ENCODE measurements around the gene VEGFC.

DNA sequence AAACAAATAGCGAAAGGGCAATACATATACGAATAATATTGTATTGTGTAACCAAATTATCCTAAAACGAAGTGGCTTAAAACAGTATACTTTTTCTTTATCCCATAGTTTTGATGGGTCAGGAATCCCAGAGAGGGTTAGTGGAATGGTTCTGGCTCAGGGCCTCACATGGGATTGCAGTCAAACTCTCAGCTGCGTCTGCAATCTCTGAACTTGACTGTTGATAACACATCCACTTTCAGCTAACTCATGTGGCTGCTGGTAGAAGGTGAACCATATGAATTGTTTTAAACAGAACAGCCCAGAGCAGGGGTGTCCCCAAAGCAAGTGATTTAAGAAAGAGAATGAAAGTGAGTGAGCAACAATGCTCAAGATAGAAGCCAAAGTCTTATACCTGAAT is 127.8 kb downstream of the VEGFC start:
- TF ChIP-seq, protein P1, sequence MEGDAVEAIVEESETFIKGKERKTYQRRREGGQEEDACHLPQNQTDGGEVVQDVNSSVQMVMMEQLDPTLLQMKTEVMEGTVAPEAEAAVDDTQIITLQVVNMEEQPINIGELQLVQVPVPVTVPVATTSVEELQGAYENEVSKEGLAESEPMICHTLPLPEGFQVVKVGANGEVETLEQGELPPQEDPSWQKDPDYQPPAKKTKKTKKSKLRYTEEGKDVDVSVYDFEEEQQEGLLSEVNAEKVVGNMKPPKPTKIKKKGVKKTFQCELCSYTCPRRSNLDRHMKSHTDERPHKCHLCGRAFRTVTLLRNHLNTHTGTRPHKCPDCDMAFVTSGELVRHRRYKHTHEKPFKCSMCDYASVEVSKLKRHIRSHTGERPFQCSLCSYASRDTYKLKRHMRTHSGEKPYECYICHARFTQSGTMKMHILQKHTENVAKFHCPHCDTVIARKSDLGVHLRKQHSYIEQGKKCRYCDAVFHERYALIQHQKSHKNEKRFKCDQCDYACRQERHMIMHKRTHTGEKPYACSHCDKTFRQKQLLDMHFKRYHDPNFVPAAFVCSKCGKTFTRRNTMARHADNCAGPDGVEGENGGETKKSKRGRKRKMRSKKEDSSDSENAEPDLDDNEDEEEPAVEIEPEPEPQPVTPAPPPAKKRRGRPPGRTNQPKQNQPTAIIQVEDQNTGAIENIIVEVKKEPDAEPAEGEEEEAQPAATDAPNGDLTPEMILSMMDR (IDR thresholded peaks at IDR 0.05; ENCODE audit: low read length) = no peak
- no peak for TF ChIP-seq EZH2 (IDR thresholded peaks at IDR 0.05; ENCODE audit: borderline replicate concordance, low read length)

All from OCI-LY1 (cell line).